GM21447 (cell line): Measurements from ENCODE around the gene MRPL33.

ENCODE experiments used
- ATAC-seq: cut with Tn5 transposase; IDR thresholded peaks from one replicate; pipeline ENCODE4 v1.9.1; 2021; ENCODE audit not compliant: unreplicated experiment

Gene MRPL33

DNA sequence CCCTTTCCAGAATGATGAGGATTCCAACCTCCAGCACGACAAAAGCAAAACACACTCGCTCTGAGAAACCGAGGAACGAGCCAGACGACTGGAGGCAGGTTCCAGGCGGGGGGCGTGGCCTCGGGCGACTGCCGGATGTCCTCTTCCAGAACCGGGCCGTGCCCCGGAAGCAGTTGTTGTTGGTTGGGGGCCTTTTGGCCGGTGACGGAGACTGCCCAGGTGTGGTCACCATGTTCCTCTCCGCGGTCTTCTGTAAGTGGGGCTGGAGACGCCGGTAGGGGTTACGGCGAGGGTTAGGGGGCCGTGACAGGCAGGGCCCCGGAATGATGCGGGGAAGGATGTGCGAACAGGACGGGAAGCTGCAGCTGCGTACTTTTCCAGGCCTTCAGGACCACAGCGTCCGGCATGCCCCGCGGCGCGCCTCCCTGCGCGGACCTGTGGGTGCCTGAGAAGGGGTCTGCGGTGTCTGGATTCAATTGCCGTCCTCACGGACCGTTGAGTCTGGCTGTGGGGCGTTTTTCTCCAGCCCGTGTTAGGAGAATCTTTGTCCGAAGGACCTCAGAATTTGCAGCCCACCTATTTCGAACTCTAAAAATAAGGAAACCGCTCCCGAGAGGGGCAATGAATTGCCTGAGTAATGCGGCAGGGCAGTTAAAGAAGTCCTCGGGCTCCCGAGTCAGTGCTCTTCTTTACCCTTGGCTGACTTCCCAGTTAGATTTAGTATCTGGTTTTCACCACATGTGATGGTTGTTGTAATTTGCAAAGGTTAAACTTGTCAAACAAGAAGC lies at the start of gene MRPL33:
MRPL33 (plus strand) TSS at position 172 of the 788 bp plus-strand sequence; CDS start at position 231, 59 bp downstream.
- ATAC-seq, result peak; percentile 98

DNA sequence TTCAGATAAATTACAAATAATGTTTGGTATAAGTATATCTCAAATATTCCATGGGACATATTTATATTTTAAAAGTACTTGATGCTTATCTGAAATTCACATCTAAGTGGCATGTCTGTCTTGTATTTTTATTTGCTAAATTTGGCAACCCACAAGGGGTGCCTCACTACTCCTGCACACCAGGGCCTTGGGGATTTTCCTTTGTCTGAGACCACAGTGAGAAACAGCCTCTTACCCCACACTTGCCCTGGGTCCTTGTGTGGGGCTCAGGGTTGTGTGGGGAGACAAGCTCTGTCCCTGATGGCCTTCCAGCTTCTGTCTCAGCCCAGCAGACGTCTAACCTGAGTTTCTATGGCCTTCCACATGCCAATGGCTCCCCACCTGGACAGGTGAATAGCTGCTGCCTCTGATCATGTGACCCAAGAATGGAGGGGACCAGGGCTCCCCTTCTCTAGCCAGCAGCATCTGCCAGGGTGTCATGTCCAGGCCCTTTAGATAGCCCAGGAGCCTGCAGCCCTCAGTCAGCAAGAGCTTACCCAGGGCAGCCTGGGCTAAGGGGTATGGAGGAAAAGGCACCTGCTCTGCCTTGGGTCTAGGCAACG lies 49.5 kb upstream of the MRPL33 start:
- no peak for ATAC-seq

DNA sequence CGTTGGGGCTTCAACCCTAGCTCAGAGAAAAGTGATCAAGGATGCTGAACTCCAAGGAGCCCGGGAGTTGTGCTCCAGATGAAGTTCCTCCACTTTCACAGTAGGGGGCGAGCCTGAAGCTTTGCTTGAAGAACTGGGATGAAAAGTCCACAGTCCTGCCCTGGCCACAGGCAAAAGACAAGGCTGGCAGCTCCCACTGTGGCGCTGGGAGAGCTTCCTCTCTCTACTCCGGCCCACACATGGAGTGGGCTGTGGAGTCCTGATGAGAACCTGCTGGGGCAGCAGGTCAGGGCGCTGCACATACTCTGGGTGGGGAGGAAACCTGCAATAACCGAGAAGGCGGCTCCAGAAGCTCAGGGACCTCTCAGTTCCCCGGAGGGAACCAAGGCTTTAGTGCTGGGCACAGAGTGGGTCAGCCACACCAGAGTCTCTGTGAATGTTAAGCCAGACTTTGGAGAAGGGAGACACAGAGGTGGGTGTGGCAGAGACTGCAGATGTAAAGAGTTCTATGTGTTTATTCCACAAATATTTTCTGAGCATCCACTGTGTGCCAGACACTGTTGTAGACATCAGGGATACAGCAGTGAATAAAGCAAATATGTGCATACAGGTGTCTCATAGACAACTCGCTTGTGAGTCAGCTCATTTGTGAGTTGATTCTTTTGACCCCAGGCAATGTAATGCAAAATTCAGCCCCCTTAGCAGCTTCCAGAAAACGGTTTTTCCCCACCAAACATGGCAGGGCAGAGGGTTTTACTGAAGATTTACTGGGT lies 48.0 kb upstream of the MRPL33 start:
- ATAC-seq, result no peak

DNA sequence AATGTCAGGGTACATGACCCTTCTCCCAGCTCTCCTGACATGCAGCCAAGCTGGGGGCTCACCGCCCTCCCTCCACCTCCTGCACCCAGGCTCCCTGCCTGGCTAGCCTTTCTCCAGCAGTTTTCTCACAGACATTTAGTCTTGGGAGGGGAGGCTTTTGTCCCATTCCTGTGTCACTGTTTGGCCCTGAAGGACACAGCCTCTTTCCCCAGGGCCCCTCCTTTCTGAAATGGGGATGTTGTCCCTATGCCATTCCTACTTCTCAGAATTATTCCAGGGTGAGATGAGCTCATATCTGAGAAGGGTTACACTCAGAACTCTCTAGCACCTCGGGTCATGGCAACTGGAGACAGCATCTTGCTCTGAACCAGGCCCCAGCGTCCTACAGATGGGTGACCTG lies 47.3 kb upstream of the MRPL33 start:
- ATAC-seq, result no peak

DNA sequence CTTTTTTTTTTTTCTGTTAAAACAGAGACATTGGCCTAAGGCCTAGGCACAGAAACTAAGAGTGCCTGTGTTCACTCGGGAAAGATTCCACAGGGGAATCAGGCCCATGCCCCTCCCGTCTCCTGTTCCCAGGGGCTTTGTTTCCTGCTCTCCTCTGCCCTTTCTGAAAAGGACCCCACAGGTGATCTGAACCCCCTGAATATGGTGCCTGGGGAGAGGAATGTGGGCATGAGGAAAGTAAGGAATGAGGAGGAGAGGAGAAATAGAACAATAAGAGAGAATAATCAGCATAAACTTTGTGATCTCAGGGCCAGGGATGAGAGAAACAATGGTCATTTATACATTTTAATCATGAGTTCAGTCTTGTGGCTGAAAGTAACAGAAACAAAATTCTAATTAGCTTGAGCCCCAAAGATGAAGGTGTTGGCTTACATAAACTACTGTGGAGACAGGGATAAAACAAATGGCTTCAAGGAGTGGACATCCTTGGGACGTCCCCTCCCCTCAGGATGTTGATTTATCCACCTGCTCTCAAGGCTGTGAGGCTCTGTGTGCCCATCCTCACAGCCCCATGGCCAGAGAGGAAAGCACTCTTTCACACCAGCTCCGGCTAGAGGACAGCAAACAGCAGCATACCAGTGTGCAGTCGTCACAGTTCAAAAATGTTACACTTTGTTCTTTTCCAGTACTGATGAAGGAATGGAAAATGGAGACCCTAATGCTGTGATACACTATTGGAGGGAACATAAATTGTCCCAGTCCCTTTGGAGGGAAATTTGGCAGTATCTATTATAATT lies 46.4 kb upstream of the MRPL33 start:
- ATAC-seq, result no peak

DNA sequence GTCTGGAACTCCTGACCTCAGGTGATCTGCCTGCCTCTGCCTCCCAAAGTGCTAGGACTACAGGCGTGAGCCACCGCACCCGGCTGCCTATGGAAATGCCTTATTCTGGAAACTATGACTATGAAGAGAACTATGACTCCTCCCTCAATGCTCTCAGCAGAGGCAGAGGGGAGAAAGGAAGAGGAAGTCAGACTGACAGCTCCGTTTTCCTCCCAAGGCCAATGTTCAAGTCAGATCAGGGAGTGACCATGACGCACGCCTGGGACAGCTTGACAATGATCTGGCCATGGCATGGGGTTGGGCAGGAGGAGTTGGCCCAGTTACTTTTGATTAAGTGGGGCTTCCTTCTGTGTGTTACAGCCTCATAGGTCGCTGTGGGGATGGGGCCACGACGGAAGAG lies 44.3 kb upstream of the MRPL33 start:
- ATAC-seq, result no peak

DNA sequence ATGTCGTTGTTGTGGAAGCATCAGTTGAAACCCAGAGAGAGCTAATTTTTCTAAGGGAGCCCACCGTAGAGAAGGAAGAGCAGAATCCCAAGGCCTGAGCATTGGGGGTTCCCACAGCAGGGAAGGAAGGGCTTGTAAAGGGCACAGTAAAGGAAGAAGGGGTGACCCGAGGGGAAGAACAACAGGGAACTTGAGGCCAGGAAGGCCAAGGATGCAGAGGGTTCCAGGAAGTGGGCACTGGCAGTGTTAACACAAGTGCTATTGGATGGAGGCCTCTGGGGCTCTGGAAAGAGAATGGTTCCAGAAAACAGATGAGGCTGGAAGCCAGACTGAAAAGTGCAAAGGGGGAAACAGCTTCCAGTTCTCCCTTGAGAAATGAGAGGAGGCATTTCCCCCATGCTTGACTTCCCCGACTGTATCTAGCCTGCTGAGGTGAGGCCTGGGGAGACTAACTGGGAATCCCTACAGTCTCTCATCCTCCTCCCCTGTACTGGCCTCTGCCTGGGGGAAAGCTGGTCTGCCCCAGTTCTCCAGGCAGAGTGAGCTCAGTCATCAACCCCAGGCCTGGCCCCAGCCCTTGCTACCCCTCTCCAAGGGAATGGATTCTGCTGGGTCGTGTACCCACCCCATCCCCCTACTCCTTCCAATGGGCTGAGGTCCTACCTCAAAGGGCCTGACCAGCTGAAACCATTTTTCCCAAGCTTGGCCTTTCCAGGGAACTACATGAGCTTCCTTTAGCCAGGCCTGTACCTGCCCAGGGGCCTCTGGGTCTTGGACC lies 43.2 kb upstream of the MRPL33 start:
- ATAC-seq, result no peak

DNA sequence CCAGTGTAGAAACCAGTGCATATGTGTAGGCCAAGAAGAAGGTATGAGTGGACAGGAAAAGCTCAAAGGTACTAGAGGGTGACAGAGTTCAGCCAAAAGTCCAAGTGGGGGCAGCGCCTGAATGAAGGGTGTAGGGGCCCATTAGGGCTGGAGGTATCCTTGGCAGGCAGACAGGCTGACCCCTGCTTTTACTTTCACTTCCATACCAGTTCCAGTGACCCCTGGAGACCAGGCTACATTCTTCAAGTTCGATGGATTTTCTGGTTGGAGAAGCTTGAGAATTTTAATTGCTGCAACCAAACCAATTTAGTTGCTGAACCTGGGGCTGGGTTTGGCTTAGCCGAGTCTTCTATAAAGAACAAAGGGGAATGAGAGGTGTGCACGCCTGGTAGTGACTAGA lies 42.3 kb upstream of the MRPL33 start:
- ATAC-seq, result no peak

DNA sequence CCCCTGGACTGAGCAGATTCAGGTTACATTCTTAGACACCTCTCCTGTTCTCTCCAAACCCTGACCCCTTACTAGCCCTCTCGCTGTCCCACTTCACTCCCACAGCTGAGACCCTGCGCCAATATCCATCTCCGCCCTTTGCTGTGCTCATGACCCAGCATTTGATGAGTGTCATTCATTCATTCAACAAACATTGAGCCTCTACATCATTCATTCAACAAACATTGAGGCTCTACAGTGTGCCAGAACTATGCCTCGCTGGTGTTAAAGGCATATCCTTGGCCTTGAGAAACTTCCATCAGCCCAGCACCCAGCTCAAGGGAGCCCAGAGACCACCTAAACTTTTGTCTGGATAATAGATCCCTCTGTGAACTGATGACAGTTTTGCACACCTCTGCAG lies 41.9 kb upstream of the MRPL33 start:
- ATAC-seq, result no peak

DNA sequence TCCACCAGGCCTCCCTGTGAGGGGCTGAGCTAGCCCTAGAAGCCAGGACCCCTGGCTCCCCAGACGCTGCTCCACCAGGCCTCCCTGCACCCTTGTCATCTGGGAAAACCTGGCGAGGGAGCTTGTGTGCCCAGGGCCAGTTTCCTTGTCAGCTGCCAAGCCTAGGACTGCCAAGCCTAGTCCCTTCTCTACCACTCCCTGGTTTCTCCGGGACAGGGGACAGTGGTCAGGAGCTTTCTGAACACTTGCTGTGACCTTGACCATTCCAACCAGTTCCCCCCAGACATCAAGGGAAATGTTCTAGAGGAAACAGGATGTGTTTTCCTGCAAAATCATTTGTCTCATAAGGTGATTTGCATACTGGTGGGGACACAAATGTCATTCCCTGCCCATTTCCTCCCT lies 41.3 kb upstream of the MRPL33 start:
- no peak for ATAC-seq

DNA sequence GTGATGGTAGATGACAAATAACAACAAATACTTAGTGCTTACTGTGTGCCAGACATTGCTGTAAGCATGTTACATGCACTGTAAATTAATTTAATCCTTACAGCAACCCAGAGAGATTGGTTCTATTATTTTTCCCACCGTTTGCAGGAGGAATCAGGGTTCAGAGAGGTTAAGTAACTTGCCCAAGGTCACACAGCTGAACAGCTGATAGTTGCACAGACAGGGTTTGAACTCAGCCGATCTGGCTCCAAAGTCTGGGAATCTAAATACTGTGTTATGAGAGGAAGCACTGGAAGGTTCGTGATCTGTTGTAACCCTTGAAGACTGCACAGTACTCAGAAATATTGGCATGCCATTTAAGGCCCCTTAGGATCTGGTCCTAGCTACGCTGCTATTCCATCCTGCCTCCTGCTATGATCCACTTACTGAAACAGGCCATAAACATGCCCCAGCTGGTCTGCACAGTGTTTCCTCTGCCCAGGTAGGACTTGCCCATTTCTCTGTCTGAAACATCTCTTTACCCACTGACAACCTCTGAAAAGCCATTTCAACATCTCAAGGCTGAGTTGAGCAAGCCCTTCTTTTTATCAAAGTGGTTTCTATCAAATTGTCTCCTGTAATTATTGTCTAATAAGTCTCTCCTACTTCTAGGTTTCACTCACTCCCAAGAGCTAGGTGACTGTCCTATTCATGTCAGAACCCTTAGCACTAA lies 40.4 kb upstream of the MRPL33 start:
- no peak for ATAC-seq

DNA sequence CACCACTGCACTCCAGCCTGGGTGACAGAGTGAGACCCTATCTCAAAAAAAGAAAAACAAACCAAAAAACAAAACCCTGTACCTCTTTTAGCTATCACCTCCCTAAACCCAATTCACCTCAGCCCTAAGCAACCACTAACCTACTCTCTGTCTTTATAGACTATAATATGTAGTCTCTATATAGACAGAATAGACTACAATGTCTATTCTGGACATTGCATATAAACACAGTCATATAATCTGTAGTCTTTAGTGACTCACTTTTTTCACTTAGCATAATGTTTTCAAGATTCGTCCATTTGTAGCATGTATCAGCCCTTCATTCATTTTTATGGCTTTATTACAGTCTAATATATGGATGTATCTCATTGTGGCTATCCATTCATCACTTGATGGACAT lies 37.2 kb upstream of the MRPL33 start:
- ATAC-seq, result no peak

DNA sequence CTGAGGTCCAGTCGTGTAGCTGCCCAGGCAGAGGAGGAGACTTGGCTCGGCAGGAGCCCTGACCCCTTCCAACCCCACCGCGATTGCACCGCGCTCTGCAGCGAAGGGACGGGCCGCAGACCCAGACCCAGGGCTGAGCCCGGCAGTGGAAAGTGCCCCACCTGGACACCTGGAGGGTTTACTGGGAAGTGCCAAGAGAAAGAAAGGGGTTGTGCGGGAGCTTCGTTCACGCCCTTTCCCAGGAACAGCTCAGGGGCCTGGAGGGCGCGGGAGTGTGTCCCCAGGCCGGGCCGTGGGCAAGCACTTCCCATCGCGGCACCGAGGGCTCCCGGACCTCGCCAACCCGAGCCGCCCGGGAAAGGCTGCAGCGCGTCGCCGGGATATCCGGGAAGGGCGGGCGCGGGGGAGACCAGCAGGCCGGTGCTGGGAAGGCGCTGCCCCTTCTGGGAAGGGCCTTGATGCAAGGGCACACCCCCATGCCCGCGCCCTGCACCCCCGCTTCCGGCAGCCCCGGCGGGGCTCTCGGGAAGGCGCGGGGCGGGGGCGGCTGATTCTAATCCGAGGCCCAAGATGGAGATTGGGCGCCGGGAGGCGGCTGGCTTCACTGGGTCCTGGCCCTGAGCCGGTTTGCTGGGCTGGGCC lies 36.1 kb upstream of the MRPL33 start:
- ATAC-seq, result no peak

DNA sequence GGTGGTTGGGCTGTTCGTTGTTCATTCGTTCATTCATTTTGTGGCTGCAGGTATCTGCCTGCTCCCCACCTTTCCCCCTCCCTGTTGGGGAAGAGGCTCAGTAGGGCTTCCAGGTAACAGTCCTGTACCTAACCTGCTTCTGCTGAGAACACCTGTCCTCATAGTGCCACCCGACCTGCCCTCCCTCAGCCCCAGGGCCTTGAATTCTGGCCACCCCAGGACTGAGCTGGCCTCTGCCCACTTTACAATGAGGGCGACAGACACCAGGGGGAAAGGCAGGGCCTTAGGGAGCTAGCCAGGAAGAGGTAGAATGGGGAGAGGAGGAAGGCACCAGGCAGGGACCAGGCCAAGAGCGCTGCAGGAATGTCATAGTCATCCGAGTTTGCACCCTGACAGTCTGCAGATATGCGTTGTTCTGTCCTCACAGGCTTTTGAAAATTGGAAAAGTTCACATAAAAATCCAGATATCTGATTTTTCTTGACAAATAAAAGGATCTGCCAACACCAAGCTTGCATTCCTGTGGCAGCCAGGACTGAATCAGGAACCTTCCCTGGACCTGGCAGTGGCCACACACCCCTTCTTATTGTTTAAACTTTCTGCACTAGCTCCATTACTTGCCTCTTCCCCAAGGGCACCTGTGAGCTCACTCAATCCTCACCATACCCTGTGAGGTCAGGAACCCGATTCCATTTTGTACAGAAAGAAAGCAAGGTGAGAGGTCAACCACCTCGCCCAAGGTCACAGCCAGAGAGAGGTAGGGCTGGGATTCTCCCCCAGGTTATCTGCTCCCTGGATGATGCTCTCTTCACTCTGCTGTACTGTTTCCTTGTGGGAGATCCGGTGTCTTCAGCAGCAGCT lies 35.3 kb upstream of the MRPL33 start:
- no peak for ATAC-seq

DNA sequence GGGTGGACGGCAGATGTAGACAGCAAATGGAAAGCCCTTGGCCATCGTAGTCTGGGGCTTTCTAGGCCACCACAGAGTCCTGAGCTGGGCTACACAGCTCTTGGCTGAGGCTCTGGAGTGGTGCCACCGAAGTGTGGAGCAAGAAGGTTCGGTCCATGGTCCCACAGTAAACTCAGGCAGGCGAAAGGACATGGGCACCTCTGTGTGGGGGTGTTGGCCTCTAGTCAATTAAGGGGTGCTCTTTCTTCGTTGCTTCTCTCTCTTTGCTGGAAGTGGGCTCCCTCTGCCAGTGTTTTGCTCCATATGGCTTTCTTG lies 34.7 kb upstream of the MRPL33 start:
- ATAC-seq, result no peak

DNA sequence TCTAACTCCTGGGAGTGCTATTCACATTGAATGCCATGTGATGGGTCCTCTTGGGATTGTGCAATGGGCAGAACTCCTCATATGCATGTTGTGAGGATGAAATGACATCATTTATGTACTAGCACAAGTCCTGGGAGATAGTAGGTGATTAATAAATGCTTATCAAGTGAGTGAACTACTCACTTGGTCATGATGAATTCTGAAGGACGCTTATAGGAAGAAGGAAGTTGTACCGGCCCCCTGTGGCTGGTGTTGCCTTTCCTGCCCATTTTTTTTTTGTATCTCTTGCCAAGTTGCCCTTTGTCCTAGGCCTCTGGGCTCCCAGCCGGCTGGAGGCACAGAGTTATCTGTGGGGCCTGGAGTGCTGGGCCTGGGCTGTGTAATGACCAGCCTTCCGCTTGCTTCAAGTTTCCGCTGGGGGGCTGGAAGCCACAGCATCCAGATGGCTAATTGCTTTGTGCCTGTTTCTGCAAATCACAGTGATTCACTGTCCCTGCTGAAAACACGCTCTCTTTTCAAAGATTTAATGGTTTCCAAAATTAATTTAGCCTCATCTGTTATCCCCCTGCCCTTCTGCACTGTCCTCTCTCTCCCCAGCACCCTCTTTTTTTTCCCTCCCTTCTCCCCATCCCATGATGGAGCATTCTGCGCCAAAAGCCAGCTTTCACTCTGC lies 33.7 kb upstream of the MRPL33 start:
- ATAC-seq, result no peak

DNA sequence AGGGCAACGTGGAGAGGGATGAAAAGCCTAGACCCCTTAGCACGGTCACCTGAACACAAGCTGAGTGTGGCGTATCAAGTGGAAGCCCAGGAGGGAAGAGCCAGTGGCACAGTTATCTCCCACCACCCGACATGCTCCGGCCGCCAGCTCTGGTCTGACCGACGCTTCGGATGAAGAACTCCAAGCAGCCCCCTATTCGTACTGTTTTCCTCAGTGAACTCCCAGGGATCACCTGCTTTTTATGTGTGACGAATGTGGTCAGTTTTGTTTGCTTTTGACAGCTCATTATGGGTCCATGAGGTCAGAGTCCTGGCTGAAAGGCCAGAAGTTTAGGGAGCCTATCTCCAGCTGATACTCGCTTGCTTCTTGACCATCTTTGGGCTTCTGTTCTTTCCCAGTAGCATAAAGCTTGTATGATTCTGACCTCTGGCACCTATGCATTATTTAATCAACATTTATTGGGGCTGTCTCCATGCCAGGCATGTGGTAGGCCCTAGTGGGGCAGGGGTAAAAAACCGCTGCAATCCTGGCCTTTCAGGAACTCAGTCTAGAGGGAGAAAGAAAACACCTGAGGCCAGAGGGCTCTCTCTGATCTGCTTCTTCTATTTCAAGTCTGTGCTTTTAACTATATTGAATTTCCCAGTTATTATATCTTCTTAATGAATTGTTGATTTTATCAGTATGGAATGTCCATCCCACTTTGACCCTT lies 33.0 kb upstream of the MRPL33 start:
- ATAC-seq, result no peak

DNA sequence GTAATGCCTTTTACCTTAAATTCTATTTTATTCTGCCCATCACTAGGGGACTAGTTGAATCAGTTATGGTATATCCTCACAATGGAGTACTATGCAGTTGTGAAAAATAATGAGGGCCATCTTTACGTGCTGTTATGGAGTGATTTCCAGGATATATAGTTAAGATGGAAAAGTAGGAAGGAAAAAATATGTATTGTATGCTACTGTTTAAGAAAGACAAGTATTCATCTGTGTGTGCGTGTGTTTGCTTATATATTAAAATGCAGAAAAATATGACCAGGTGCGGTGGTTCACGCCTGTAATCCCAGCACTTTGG lies 32.5 kb upstream of the MRPL33 start:
- no peak for ATAC-seq
